GM18868 (cell line): ENCODE data around the gene TMTC2.
"Not testable (repeated sequence)": the region's sequence is repeated elsewhere in the genome, so short reads cannot be mapped to it uniquely, and the experiment has no call there.

Source experiments
- ATAC-seq: cut with Tn5 transposase; IDR thresholded peaks from one replicate; pipeline ENCODE4 v1.9.1; 2021; ENCODE audit warnings: mild to moderate bottlenecking, moderate library complexity; ENCODE audit not compliant: unreplicated experiment

Gene TMTC2

DNA sequence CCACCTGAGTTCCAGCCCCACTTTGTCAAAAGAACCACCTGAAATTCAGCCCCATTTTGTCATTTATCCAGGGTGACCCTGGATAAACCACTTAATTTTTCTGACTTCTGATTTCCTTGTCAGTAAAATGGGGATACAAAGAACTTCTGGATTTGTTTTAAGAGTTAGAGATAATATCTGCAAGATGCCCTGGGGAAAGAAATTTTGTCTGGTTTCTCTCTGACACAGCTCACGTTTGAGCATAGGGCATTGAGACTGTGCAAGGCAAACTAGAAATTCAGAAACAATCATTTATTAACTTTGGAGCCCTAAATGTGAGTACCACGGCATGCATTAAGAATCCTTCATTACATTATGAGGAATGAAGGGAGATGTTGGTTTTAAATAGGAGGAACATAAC is 37.2 kb downstream of the TMTC2 start:
- no peak for ATAC-seq

DNA sequence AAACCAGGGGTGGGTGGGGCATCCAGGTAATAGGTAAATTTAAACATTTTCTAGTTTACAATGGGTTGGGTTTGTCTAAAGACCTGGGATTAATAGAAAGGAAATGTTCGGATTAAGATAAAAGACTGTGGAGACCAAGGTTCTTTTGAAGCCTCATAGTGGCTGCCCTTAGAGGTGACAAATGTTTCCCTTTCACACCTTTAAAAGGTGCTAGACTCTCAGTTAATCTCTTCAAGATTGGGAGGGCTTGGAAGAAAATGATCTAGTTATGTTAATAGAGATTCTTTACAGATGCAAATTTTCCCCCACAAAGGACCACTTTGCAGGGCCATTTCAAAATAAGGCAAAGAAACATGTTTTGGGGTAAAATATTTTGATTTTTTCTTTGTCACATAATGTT is 39.0 kb downstream of the TMTC2 start:
- no peak for ATAC-seq

- no peak for ATAC-seq
These were observed 41.2 kb downstream of the TMTC2 start for GRCh38 chr12:82727886-82728285.

DNA sequence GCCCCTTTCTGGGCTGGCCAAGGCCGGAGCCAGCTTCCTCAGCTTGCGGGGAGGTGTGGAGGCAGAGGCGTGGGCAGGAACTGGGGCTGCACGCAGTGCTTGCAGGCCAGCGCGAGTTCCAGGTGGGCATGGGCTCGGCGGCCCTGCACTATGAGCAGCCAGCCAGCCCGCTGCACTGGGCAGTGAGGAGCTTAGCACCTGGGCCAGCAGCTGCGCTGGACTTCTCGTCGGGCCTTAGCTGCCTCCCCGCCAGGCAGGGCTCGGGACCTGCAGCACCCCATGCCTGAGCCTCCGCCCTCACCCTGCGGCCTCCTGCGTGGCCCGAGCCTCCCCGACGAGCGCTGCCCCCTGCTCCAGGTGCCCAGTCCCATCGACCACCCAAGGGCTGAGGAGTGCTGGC is 42.0 kb downstream of the TMTC2 start:
- ATAC-seq = no peak

DNA sequence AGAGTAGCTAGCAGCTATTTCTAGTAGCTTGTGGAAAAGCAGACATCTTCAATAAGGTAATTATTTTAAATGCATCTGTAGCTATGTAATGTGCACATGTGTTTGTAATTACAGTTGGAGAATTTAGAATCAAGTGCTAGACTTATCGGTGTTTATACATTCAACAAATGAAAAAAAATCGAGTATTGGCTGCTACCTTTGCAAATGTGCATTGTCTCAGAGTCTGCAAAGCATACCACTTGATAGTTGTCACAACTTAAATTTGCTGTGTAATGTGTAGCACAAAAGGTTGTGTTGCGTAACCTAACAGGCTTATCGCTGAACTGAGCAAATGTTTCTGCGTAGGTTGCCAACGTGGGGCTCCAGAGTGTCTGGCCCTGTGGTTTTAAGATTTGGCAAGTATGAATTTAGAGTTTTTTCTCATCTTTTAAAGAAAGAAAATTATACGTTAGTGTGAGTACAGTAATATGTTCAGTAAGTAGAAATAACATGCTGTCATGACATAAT is 44.3 kb downstream of the TMTC2 start:
- no peak for ATAC-seq

- no peak for ATAC-seq
These were observed 53.7 kb downstream of the TMTC2 start for GRCh38 chr12:82740129-82741000.

DNA sequence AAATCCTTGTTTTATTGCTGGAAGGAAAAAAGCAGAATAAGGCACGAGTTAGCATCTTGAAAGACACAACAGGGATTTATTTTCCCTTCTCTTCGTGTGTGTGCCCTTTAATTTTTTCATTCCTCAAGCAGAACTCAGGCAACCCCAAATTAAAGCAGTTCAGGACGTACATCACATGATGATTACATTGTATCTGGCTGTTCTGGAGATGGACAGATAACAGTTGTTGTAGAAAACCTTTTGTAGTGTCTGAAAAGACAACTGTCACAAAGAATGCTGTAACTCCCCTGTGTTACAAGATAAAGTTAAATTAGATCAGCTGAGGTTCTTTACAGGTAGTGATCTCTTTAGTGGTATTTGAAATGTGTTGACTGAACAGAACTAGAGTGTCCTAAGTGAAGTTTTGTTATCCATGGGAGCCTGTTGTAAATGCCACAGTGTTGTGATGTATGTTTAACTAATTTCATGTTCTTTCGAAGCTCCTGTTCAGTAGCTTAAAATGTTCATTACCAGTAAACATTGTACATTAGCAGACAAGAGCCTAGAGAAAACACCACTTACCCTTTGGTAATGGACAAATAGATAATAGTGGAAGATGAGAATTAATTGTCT is 58.5 kb downstream of the TMTC2 start:
- ATAC-seq = no peak

DNA sequence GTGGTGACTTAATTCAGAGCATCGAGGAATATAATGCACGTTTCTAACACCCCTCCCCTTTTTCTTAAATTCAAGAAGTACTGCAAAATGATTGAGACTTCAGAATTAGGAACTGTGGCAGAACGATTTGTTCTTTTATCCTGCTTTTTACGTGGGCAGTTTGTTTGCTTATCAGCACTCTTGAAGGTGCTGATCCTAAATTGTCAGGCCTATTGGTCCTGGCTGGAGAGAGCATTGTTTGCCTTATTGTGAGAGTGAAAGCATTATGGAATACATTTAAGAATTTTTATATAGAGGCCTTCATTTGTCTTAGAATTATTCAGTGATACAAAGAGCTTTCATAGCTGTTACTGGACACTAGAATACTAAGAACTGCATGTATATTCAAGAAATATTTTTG is 59.1 kb downstream of the TMTC2 start:
- no peak for ATAC-seq

- ATAC-seq = no peak
These were observed 60.0 kb downstream of the TMTC2 start for GRCh38 chr12:82746668-82747067.

DNA sequence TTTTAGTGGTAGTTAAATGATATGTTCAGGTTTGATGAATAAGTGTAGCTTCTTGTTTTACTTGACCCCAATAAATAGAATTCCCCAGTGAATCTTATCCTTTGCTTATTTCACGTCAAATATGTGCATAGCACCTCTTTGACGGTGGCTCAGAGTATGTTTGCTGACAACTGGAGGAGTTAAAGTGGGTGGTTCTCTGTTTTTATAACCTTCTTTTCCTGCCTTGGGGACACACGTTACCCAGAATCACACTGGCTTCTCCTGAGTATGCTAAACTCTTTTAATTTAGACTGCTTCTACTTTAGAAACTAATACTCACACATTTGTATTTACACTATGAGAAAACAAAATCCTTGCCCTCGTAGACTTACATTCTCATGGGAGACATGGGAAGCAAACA is 62.3 kb downstream of the TMTC2 start:
- no peak for ATAC-seq

DNA sequence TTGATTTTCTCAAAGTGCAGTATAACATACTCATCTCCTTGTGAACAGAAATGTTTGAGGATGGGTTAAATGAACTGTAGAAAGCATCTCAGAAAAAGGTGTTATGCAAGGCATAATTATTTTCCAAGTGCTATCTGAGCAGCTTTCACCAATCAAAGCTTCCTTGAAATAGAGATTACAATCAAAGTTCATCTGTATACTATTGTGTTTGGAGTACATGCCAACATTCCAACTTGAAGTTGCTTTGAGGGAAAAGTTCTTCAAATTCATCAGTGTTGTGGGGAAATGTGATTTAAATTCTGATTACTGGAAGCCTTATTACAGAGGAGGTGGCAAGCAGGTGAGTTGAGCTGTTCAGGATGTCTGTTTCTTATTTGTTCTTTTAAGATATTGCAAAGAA is 68.2 kb downstream of the TMTC2 start:
- ATAC-seq = no peak

DNA sequence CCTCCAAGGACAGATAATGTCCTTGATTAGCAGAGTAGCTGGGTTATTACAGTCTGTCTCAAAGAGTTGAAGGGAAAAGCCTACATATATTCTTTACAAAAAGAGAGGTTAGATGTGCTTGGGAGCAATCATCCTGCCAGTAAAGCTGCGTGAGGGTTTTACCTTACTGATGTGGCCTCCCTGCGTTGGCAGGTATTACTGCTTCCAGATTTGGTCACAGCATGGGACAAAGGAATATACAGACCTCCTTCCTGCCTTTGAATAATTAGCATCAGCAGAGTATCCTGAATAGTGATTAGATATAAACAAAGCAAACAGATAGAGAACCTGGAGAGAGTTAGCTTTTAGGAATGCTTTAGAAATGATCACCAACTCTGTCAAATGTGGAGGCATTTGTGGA is 69.6 kb downstream of the TMTC2 start:
- no peak for ATAC-seq

- ATAC-seq = no peak
These were observed 70.4 kb downstream of the TMTC2 start for GRCh38 chr12:82757059-82757458.

- no peak for ATAC-seq
These were observed 71.0 kb downstream of the TMTC2 start for GRCh38 chr12:82757656-82758055.

- ATAC-seq = no peak
These were observed 72.1 kb downstream of the TMTC2 start for GRCh38 chr12:82758749-82759330.

GRCh38 chr12:82760423-82760822 is 73.7 kb downstream of the TMTC2 start:
- no peak for ATAC-seq

GRCh38 chr12:82765206-82765605 is 78.5 kb downstream of the TMTC2 start:
- not testable (repeated sequence) for ATAC-seq

DNA sequence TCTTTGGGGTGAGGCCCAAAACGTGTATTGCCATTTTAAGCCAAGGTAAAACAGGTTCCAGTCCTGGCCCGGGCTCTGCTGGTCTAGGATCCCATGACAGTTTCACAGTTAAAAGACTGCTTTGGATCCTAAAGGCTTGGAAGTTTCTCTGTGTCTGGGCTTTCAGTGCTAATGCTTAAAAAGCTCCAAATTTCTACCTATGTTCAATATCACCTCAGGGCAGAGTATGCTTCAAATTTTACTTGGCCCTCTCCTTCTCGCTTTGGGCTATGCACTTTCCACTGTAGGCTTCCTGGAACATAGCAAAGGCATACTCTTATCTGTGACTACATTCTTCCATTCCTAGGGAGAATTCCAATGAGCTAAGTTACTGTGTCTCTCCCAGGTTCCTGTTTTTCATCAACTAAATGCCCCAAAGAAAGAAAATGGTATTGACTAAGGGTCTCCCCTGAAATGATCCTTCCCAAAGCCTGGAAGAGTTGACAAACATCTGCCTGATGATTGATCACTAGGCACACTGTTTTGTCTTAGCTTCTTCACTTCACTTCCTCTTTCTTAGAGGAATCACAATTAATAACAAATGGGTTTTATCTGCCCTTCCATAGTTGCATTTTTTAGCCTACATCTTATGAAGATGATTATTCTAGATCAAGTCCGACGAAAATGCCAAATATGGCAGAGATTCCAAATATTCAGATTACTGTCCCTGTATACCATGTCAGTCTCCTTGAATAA is 79.4 kb downstream of the TMTC2 start:
- ATAC-seq = no peak

DNA sequence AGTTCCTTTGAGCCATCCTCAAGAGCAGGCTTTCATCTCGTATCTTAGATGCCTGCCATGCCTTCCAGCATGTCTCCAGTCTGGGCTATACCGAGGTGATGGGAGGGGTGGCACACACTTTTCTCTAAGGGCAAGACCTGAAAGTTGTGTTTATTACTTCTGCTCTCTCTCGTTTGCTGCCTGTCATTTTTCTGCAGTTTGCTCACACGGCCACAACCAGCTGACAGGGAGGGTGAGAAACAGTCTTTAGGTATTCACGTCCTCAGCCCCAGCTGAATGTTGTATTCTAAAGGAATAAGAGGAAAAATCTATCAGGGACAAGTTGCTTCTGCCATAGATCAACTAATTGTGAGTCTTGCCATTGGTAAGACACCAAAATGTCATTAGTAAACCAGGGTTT is 88.0 kb downstream of the TMTC2 start:
- no peak for ATAC-seq

GRCh38 chr12:82780517-82780916 is 93.8 kb downstream of the TMTC2 start:
- ATAC-seq = no peak

DNA sequence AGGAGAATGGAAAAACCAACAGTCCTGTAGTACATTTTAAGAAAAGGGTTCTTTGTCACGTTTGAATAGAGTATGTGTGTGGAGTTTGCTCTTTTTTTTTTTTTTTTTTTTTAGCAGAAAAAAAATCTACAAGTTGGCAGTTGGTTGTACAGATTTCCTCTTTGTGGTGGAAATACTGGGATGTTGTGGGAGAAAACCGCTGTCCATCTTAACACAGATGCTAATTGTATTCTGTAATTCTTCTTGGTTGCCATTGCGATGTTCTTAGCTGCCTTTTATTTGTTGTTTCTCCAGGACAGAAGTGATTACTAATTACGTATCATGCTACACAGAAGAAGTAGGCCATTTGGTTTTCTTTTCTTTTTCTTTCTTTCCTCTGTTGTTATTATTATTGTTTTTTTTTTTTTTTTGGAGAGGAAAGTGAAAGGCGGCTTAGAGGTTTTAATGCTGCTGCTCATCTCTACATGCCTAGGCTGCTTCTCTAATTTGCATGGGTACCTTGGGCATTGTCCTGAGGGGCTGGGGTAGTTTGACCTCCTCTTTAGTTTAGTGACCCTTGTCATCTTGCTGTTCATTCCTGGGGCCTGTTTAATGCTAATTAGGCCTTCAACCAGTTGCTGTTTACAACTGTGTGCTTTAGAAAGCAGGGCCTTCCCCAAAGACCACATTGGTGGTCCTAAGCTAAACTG is 94.7 kb downstream of the TMTC2 start:
- ATAC-seq = no peak
